OCI-LY1 (cell line): ENCODE measurements around the gene PRKACA.

Source experiments
- CTCF ChIP-seq: fragments of 200-600 bp; sonication (generic), shearing (Covaris generic); IDR thresholded peaks from 2 replicates; pipeline ENCODE4 v1.5.1; 2017; ENCODE audit warnings: mild to moderate bottlenecking, antibody characterized with exemption, low read length, moderate library complexity, mixed read lengths
- EZH2 ChIP-seq: fragments of 200-600 bp; sonication (generic), shearing (Covaris generic); IDR thresholded peaks from 2 replicates; pipeline ENCODE4 v1.8.0; 2017; ENCODE audit warnings: borderline replicate concordance, mixed run types, mild to moderate bottlenecking, antibody characterized with exemption, low read length, moderate library complexity, mixed read lengths

GRCh38 chr19:14061751-14062557 lies 55.6 kb downstream of the PRKACA start, which contains the start of gene PALM3:
- TF ChIP-seq CTCF (no peak), EZH2 (no peak)
